HepG2 (cell line): ENCODE data around the gene NT5M. TPM values are rescaled to one million over a fixed set of nuclear protein-coding genes. Genes with fewer than 3 reads are reported as not detected.

Experiments
- ATAC-seq: fragments of 200-7000 bp; cut with Tn5 transposase; 3 replicates; pipeline ENCODE4 v1.9.1; 2020; ENCODE audit warnings: mild to moderate bottlenecking, moderate library complexity
- BruUV-seq: library from RNA; stranded (reverse); fragments of 400-500 nt; replicated peaks from 2 replicates; lab custom pipeline; 2021; lab: Mats Ljungman, UMichigan
- CTCF ChIA-PET: fragments of 300-600 bp; formaldehyde crosslinking; extraction: SDS; loops from one replicate; lab custom pipeline; 2021; ENCODE audit warnings: low total read pairs, inconsistent platforms, low intra/inter-chr PET ratio; lab: Yijun Ruan, JAX
- POLR2A ChIA-PET: fragments of 350-600 bp; sonication (Branson Sonifier 250); formaldehyde crosslinking; loops from one replicate; lab custom pipeline; 2020; ENCODE audit warnings: antibody characterized with exemption, inconsistent platforms; lab: Yijun Ruan, JAX
- DNase-seq: peaks from one replicate; pipeline ENCODE4 v3.0.0-alpha.2; 2015; ENCODE audit warnings: low spot score
- FAIRE-seq: peaks from 3 replicates; lab custom pipeline; 2011; peaks lifted over from hg19 to GRCh38; lab: Jason Lieb, UNC
- H2AFZ ChIP-seq: one replicate; pipeline ENCODE4 v1.6.1; 2011; ENCODE audit warnings: low read length, inconsistent platforms
- H3K27ac ChIP-seq: fragments of 300-600 bp; 3 replicates; pipeline ENCODE4 v1.8.0; 2011; ENCODE audit warnings: mixed run types, mild to moderate bottlenecking, mixed read lengths, low read length, inconsistent platforms; ENCODE audit not compliant: insufficient read depth; ENCODE audit errors: extremely low read length
- H3K27me3 ChIP-seq, 2 experiments: fragments of 200-600 bp in 1 of 2; 2 replicates in 1 of 2; 3 replicates in 1 of 2; pipeline versions ENCODE4 v1.6.0 to v1.8.0; 2011; ENCODE audit warnings: low read length in 2 of 2, mild to moderate bottlenecking in 2 of 2, moderate library complexity in 2 of 2, inconsistent platforms in 1 of 2; ENCODE audit not compliant: insufficient read depth in 2 of 2, control insufficient read depth in 1 of 2
- H3K36me3 ChIP-seq, 2 experiments: fragments of 200-600 bp in 1 of 2; replicated peaks in 1 of 2; 2 replicates in 1 of 2; 3 replicates in 1 of 2; pipeline versions ENCODE4 v1.5.1 to v1.8.0; 2011; ENCODE audit warnings: low read length in 2 of 2, inconsistent platforms in 1 of 2; ENCODE audit not compliant: insufficient read depth in 2 of 2, control insufficient read depth in 1 of 2
- H3K4me1 ChIP-seq: 2 replicates; pipeline ENCODE4 v1.5.1; 2012; ENCODE audit warnings: low read length, inconsistent platforms; ENCODE audit not compliant: insufficient read depth
- H3K4me2 ChIP-seq: 2 replicates; pipeline ENCODE4 v1.6.0; 2011; ENCODE audit warnings: low read depth, low read length, inconsistent platforms
- H3K4me3 ChIP-seq, 3 experiments: fragments of 200-600 bp in 1 of 3; sonication (generic), shearing (Covaris generic) in 1 of 3; replicated peaks in 1 of 3; 2 replicates each; pipeline ENCODE4 v1.5.1; 2011 to 2016; ENCODE audit warnings: low read length in 3 of 3, inconsistent platforms in 2 of 3, low read depth in 2 of 3, mild to moderate bottlenecking in 2 of 3, control low read depth in 1 of 3, mixed read lengths in 1 of 3; ENCODE audit not compliant: insufficient read depth in 1 of 3
- H3K79me2 ChIP-seq: one replicate; pipeline ENCODE4 v1.6.1; 2011; ENCODE audit warnings: low read length, inconsistent platforms; ENCODE audit not compliant: insufficient read depth
- H3K9ac ChIP-seq: 2 replicates; pipeline ENCODE4 v1.6.0; 2011; ENCODE audit warnings: mild to moderate bottlenecking, low read depth, low read length, inconsistent platforms; ENCODE audit not compliant: insufficient read depth
- H3K9me3 ChIP-seq: 2 replicates; pipeline ENCODE4 v1.5.1; 2012; ENCODE audit warnings: mild to moderate bottlenecking, low read length
- H4K20me1 ChIP-seq: 2 replicates; pipeline ENCODE4 v1.6.0; 2011; ENCODE audit warnings: inconsistent platforms, mild to moderate bottlenecking, low read length, moderate library complexity; ENCODE audit not compliant: insufficient read depth
- MXD1 ChIP-seq: sonication (generic); formaldehyde crosslinking; IDR thresholded peaks from 2 replicates; pipeline ENCODE4 v1.4.0; 2020; ENCODE audit warnings: mild to moderate bottlenecking, missing genetic modification reagents
- NFE2L2 ChIP-seq: fragments of 150-350 bp; IDR thresholded peaks from 2 replicates; pipeline ENCODE4 v1.6.1; 2014; ENCODE audit warnings: low read length
- NONO ChIP-seq, 2 experiments: fragments of 450-650 bp in 1 of 2; sonication (generic) in 1 of 2; formaldehyde crosslinking in 1 of 2; IDR thresholded peaks in 1 of 2; conservative IDR thresholded peaks in 1 of 2; 2 replicates each; pipeline versions ENCODE4 v1.6.1 to v1.8.0; 2017 to 2022; ENCODE audit warnings: mild to moderate bottlenecking in 1 of 2, missing genetic modification reagents in 1 of 2, moderate library complexity in 1 of 2
- SALL2 ChIP-seq: sonication (generic); formaldehyde crosslinking; IDR thresholded peaks from 2 replicates; pipeline ENCODE4 v1.8.1; 2023; ENCODE audit warnings: mild to moderate bottlenecking, missing genetic modification reagents, inconsistent platforms
- SIN3A ChIP-seq: IDR thresholded peaks from 2 replicates; pipeline ENCODE4 v1.6.1; 2011; ENCODE audit warnings: low read depth, mild to moderate bottlenecking, control low read depth, low read length, borderline replicate concordance
- ZFAT ChIP-seq: sonication (generic); formaldehyde crosslinking; conservative IDR thresholded peaks from 2 replicates; pipeline ENCODE4 v1.8.1; 2023; ENCODE audit warnings: missing genetic modification reagents, inconsistent platforms
- WGBS: methylation state at CpG from one replicate; pipeline ENCODE4 v1.1.6; 2017; ENCODE audit warnings: low lambda C conversion rate; 5-methylcytosine and 5-hydroxymethylcytosine counted together
- in situ Hi-C: cut with HindIII; loops from 2 replicates; pipeline ENCODE4 v1.10.0; 2017; ENCODE audit warnings: low pct_unique_long_range_greater_than_20kb; ENCODE audit not compliant: extremely low pct_ligation_motif_present
- intact Hi-C: fragments of 100-400 bp; cut with micrococcal nuclease; formaldehyde crosslinking; loops from one replicate; pipeline ENCODE4 v1.10.0; 2022; ENCODE audit not compliant: unreplicated experiment
- polyA plus RNA-seq, 8 experiments: library from polyadenylated mRNA; depleted of rRNA in 3 of 8; stranded (reverse) in 7 of 8; unstranded in 1 of 8; fragments of >200 nt; fragmentation: Illumina TruSeq in 4 of 8; extraction: Trizol in 4 of 8; gene quantifications; 2 replicates each; pipeline versions ENCODE4 v1.2.1 to v1.2.3, GENCODE V29; 2011 to 2016; ENCODE audit warnings: low read depth in 4 of 8, missing spikeins in 1 of 8, mixed read lengths in 1 of 8; ENCODE audit not compliant: insufficient read depth in 1 of 8
- total RNA-seq, 5 experiments: library from RNA; depleted of rRNA; stranded (reverse); fragments of >200 nt; fragmentation: Illumina TruSeq; extraction: Trizol; gene quantifications; 2 replicates each; pipeline ENCODE4 v1.2.3, GENCODE V29; 2016; ENCODE audit warnings: low read depth in 1 of 5
- TF ChIP-seq, protein P1 (sequence below): sonication (generic); formaldehyde crosslinking; IDR thresholded peaks from 2 replicates; pipeline ENCODE4 v1.4.0; 2020; ENCODE audit warnings: missing genetic modification reagents; ENCODE audit errors: not compliant biosample characterization
- TF ChIP-seq, protein P2 (sequence below): sonication (generic); formaldehyde crosslinking; IDR thresholded peaks from 2 replicates; pipeline ENCODE4; 2020; ENCODE audit warnings: missing genetic modification reagents, mild to moderate bottlenecking, borderline replicate concordance

Gene NT5M
- total and polyA plus RNA-seq, 2 of the 13 experiments (the other 11 are each of a cell fraction or from before 2014, with no cell fraction given): 0.55 to 0.78 TPM

- ChIA-PET CTCF (no interaction called here), POLR2A (no interaction called here)
- H3K4me3 ChIP-seq: no peak overlapping the region
- no peak for FAIRE-seq
- H3K36me3 ChIP-seq: peaks cover 16 to 65% of the 10 kb centered on the region in 2 experiments
- H3K9me3 ChIP-seq: no peaks in the 10 kb centered on the region
- H3K27ac ChIP-seq: no peak overlapping the region
- BruUV-seq: no TSS peak
- H3K4me2 ChIP-seq: no peak overlapping the region
- H3K79me2 ChIP-seq: no peaks in the 10 kb centered on the region
- no peak for DNase-seq
- H4K20me1 ChIP-seq: no peaks in the 10 kb centered on the region
- H3K27me3 ChIP-seq: no peaks in the 10 kb centered on the region
- 90% methylated on average over 2 of the region's 2 CpGs for WGBS
- in situ Hi-C loops (no loop called here), intact Hi-C loops (no loop called here)
- no peak overlapping the region for H2AFZ ChIP-seq
- no peak for TF ChIP-seq SIN3A
- TF ChIP-seq ZFAT (CRISPR knock-in tag): no peak
- no peak for TF ChIP-seq NFE2L2
- TF ChIP-seq NONO (IDR thresholded peaks at IDR 0.05): no peak
- TF ChIP-seq NONO (CRISPR knock-in tag; conservative IDR thresholded peaks at IDR 0.05): no peak
- TF ChIP-seq, protein P1, sequence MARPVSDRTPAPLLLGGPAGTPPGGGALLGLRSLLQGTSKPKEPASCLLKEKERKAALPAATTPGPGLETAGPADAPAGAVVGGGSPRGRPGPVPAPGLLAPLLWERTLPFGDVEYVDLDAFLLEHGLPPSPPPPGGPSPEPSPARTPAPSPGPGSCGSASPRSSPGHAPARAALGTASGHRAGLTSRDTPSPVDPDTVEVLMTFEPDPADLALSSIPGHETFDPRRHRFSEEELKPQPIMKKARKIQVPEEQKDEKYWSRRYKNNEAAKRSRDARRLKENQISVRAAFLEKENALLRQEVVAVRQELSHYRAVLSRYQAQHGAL (CRISPR knock-in tag): no peak
- TF ChIP-seq, protein P2, sequence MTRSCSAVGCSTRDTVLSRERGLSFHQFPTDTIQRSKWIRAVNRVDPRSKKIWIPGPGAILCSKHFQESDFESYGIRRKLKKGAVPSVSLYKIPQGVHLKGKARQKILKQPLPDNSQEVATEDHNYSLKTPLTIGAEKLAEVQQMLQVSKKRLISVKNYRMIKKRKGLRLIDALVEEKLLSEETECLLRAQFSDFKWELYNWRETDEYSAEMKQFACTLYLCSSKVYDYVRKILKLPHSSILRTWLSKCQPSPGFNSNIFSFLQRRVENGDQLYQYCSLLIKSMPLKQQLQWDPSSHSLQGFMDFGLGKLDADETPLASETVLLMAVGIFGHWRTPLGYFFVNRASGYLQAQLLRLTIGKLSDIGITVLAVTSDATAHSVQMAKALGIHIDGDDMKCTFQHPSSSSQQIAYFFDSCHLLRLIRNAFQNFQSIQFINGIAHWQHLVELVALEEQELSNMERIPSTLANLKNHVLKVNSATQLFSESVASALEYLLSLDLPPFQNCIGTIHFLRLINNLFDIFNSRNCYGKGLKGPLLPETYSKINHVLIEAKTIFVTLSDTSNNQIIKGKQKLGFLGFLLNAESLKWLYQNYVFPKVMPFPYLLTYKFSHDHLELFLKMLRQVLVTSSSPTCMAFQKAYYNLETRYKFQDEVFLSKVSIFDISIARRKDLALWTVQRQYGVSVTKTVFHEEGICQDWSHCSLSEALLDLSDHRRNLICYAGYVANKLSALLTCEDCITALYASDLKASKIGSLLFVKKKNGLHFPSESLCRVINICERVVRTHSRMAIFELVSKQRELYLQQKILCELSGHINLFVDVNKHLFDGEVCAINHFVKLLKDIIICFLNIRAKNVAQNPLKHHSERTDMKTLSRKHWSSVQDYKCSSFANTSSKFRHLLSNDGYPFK (CRISPR knock-in tag): no peak
- no peak for TF ChIP-seq MXD1
- TF ChIP-seq SALL2: no peak
- H3K4me1 ChIP-seq: no peaks in the 10 kb centered on the region
- H3K9ac ChIP-seq: no peak overlapping the region
- no peak for ATAC-seq
Observed at GRCh38 chr17:17264430-17264829, 38.7 kb upstream of the NT5M start.
